Urothelium cell line (cell line): ENCODE data around the gene INTS2.
"Not testable (repeated sequence)": the region's sequence is repeated elsewhere in the genome, so short reads cannot be mapped to it uniquely, and the experiment has no call there.

Experiments used
- DNase-seq: peaks from one replicate; pipeline ENCODE4 v3.0.0; 2011; ENCODE audit warnings: low spot score, mixed read lengths
- FAIRE-seq: peaks from 2 replicates; lab custom pipeline; 2011; peaks lifted over from hg19 to GRCh38; lab: Jason Lieb, UNC

INTS2 gene

DNA sequence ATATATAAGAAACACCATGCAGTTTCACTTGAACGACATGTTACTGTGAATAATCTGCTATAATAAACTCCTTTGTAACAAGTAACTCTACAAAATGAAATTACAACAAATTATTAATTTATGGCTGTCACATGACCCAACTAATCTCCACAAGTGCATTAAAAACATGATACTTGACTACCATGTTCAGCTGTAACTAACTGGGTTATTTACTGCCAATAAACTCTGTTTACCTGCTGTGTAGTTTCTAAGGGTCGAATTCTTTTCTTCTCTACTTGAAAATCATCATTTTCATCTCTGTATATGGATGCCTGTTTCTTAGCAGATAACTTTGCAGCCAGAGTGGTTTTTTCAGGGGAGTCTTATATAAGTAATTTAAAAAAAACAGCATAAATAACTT lies 78.9 kb downstream of the INTS2 start:
- DNase-seq (no peak), FAIRE-seq (peak; percentile 46)

DNA sequence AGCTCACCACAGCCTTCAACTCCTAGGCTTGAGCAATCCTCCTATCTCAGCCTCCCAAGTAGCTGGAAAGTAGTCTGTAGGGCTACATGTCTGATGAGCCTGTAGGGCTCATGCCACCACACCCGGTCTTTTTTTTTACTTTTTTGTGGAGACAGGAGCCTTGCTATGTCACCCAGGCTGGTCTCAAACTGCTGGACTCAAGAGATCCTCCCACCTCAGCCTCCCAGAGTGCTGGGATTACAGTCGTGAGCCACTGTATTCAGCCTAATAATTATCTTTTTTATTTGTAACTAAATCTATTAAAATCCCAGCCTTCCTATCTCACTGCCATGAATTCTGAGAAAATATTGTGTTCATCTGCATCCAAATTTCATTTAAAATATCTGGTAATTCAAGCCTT lies 79.5 kb downstream of the INTS2 start:
- no peak for FAIRE-seq

DNA sequence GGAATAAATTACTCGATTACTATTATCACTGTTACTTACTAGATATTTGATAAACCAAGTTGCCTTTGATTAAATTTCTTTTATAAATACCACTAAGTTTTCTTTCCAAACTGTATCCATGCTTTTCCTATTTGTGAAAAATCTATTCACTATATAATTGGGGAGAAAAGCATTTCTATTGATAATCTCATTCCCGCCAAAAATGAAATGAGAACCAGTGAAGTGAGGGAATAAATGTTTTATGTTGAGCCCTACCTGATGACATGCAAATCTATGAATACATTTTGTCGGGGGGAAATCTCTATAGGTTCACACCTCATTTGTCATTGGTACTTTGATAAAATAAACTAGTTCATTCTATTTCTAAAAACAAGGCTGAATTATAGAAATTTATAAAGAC lies 80.1 kb downstream of the INTS2 start:
- FAIRE-seq: no peak
- DNase-seq: no peak

More for the DNA sequence above, 79.5 kb downstream of the INTS2 start:
- DNase-seq: no peak

DNA sequence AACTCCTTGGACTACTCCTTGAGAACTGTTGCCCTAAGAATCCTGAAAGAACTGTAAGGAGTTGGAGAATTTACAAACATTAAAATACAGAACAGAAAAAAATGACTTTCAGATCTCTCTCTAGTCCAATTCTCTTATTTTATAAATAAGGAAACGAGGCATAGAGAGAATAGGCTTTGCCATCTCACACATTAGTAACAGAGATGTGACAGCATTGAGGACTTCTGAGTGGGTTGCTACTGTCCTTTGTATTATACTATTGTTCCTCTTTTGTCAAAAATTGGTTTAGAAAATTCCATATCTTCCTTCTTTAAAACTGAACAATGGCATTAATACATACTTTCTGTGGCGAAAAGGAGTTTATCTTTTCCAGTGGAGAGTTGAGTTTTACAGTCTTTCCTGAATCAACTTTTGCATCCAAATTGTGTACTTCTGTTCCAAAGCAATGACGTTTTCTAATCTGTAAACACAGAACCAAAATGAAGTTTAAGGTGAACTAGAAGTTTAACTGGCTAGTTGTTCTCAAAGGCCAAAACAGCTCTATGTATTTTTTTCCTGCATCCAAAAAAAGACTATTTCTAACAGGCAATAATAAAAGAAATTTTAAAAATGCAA lies 80.9 kb downstream of the INTS2 start:
- FAIRE-seq: no peak
- DNase-seq: no peak

DNA sequence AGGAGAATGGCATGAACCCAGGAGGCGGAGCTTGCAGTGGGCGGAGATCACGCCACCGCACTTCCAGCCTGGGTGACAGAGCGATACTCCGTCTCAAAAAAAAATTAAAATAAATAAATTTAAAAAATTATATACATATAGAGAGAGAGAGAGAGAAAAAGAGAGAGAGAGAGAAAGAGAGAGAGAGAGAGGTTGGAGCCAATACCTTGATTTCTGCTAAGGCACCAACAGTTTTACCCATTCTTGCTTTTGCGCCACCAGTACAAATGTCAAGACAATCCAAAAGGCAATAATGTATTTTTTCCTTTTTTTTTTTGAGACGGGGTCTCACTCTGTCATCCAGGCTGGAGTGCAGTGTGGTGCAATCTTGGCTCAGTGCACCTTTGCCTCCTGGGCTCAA lies 81.7 kb downstream of the INTS2 start:
- no peak for FAIRE-seq

DNA sequence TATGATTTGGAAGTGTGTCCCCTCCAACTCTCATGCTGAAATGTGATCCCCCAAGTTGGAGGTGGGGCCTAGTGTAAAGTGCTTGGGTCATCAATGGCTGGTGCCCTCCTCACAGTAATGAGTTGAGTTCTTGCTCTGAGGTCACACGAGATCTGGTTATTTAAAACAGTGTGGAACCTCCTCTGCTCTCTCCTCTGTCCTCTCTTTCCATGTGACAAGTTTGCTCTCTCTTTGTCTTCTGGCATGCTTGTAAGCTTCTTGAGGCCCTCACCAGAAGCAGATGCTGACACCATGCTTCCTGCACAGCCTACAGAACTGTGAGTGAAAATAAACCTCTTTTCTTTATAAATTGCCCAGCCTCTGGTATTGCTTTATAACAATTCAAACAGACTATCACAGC lies 84.3 kb downstream of the INTS2 start:
- FAIRE-seq (no peak), DNase-seq (no peak)

More for the DNA sequence above, 81.7 kb downstream of the INTS2 start:
- no peak for DNase-seq

DNA sequence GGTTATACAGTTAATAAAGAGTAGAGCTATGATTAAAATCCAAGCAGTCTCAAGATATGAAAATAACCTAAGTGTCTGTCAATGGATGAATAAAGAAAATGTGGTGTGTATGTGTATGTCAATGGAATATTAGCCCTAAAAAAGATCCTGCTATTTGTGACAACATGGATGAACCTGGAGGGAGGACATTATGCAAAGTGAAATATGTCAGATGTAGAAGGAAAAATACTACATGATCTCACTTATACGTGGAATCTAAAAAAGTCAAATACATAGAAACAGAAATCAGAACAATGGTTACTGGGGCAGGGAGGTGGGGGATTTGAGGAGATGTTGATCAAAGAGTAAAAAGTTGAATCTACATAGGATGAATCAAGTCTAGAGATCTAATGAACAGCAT lies 84.9 kb downstream of the INTS2 start:
- no peak for DNase-seq
- no peak for FAIRE-seq

DNA sequence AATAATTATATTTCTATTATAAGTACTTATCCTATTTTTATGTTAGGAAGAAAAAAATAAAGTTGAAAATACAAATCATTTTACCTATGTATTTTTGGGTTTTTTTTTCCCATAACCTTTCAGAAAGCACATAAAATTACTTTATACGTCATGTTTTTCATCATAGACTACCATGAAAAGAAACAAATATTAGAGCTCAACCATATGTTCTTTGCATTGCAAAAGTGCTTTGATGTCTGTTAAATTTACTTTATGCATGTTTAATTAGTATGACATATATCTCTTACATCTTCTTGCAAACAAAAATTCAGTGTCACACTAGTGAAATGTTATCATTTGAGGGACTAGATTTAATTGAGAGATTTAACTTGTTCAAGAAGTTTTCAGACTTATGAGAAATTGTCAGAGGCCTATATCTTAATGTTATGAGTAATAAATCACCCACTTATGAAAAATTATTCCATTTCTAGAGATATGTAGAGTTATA lies 88.4 kb downstream of the INTS2 start:
- no peak for DNase-seq
- FAIRE-seq: no peak

DNA sequence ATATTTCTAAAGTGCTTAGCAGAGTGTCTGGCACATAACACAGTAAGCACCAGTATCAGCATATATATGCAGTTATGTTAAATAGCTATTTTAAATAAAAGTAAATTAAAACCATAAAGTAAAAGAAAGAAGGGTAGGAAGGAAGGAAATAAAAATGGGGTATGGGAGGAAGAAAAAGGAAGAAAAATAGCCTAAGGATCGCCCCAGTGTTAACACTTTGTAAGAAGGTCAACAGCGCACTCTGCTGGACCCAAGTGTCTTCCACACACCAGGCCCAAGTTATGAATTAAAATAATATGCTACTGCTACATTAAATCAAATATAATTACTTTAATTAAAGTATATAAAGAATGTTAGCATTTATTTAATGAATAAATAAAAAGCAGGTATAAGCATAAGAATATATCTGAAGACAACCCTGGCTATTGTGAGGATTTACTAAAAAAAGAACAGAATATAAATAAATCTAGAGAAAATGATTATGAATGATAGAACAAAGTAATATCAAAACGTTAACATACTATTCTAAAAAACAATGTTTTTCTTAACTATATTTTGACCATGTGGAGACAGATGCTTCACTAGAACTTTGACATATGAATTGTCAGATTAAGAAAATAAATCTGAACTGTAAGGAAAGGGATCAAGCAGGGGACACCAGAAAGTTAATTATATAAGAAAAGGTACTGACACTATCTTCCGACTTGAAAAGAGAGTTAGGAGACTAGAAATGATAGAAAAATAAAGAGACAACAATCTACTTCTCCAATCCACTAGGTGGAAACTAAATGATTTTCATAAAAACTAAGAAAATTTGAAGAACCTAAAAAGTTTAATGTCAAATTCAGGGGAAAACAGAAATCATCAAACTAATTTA lies 90.4 kb downstream of the INTS2 start:
- no peak for FAIRE-seq
- DNase-seq: peak; percentile 62

DNA sequence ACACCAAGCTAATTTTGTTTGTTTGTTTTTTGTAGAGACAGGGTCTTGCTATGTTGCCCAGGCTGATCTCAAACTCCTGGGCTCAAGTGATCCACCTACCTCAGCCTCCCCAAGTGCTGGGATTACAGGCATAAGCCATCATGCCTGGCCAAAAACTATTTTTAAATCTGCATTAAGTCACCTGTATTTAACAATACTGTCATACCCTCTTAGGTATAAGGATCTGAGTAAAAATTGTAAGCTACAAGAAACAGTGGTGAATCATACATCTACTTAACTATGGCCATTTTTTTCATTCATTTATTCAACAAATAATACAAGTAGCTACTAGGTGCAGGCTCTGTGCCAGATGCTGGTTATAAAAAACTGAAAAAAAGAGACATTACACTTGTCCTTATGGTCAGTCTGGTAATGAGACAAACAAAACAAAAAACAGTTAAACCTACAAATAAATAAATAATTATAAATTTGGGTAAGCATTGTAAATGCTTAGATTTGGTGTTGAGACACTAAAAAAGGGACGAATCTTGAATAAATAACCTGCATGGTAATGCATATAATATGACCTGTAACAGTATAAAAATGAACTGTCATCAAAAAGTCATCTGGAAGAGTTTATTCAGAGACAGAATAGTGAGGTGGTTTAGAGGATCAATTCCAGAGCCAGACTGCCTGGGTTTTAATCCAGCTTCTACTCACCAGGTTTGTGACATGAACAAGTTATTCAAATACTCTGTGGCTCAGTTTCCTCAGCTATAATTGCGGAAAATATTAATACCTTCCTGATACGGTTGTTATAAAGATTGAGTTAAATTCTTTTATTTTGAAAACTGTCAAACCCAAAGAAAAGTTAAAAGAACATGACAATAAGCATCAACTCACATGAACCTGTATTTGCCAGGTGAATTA lies 91.3 kb downstream of the INTS2 start:
- no peak for FAIRE-seq

DNA sequence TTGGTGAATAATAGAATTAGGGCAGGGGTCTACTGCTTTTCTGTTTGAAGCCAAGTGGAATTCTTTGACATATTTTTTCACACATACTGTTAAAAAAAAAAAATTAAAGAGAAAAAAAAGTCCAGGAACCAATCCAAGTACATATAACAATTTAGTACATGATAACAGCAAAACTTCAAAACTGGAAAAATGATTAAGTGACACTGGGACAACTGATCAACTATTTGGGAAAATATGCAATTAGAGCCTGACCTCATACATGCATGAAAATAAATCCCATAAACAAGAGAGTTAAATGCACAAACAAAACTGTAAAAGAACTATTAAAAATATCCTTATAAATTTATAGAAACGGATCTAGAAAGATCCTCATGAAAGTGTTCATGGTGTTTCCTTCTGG lies 92.2 kb downstream of the INTS2 start:
- FAIRE-seq: no peak
- no peak for DNase-seq

More for the DNA sequence above, 91.3 kb downstream of the INTS2 start:
- no peak for DNase-seq

DNA sequence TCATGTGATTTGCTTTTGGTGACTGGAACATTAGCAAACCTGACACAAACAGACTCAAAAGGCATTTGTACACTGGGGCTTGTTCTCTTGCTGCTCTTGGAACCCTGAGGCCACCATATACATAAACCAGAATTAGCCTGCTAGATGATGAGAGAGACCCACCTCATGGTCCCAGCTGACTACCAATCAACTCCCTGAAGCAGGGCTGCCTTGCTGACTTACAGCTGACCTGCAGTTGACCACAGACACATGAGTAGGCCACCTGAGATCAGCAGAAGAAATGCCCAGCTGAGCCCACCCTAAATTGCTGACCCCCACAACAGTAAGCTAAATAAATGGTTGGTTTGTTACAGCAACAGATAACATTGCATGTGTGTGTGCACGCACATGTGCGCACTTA lies 93.2 kb downstream of the INTS2 start:
- peak; percentile 80 for FAIRE-seq
- no peak for DNase-seq

DNA sequence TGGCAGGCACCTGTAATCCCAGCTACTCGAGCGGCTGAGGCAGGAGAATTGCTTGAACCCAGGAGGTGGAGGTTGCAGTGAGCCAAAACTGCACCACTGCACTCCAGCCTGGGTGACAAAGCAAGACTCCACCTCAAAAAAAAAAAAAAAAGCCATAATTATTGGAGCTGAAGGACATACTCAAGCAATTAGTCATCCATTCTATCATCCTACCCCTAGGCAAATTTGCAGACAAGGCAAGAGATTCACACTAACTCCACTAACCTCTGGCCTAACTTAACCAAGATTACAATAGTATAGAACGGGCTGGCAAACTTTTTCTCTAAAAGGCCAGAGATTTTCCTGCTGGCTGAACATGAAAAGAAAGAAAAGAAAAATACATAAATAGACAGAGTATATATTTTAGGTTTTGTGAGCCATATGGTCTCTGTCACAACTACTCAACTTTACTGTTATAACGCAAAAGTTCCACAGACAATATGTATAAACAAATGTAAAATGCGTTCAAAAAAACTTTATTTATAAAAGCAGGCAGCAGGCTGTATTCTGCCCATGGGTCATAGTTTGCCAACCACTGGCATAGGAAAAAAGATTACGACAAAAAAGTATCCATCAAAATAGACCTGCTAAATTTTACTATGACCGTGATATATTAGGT lies 94.1 kb downstream of the INTS2 start:
- DNase-seq (peak; percentile 84), FAIRE-seq (peak; percentile 20)

DNA sequence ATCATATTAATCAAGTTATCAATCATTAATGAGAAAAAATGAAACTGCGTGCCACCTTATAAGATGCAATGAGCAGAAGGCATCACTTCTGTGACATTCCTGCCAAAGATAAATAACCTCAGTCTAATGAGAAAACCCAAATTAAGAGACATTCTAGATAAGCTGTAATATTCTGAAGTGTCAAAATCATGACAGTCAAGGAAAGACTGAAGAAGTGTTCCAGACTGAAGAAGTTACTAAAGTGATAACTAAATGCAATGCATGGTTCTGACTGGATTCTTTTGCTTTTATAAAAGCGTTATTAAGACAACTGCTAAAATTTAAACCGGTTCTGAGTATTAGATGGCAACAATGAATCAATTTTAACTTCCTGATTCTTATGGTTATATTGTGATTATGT lies 95.3 kb downstream of the INTS2 start:
- no peak for DNase-seq
- no peak for FAIRE-seq

DNA sequence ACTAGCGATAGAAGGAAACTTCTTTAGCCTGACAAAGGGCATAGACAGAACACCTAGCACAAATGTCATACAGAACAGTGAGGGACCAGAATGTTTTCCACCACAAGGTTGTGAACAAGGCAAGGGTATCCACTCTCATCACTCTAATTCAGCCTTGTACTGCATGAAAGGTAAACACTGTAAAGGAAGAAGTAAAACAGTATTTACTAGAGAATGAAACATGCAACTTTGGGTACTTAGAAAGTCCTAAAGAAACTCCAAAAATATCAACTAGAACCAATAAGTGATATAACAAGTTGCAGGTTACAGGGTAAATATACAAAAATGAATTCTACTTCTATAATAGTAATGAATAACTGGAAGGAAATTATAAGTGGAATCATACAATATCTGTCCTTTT lies 96.7 kb downstream of the INTS2 start:
- no peak for FAIRE-seq

DNA sequence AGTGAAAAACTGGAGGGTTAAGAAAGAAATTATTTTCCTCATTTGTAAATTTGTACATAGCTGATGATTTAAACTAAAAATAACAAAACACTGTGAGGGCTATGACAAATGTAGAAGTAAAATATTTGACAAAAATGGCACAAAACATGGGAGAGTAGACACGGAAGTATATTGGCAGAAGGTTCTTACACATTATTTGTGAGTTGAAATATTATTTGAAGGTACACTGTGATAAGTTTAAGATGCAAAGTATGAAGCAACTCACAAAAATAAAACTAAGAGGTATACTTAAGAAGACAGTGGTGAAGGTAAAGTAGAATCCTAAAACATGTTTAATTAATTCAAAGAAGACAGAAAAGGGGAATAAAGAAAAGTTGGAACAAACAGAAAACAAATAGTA lies 99.1 kb downstream of the INTS2 start:
- no peak for DNase-seq
- no peak for FAIRE-seq

More for the DNA sequence above, 96.7 kb downstream of the INTS2 start:
- no peak for DNase-seq

DNA sequence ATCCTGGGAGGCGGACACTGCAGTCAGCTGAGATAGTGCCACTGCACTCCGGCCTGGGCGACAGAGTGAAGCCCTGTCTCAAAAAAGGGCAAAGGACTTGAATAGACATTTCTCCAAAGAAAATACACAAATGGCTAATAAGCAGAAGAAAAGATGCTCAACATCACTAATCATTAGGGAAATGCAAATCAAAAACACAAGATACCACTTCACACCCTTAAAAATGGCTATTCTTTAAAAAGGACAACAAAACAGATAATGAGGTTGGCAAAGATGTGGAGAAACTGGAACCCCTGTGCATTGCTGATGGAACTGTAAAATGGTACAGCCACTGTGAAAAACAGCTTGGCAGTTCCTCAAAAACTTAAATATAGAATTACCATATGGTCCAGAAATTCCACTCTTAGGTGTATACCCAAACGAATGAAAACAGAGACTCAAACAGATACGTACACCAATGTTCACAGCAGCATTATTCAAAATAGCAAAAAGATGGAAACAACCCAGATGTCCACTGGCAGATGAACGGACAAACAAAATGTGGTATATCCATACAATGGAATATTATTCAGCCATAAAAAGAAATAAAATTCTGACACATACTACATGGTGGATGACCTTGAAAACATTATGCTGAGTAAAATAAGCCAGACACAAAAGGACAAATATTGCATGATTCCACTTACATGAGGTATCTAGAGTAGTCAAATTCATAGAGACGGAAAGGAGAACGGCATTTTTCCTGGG lies 100.0 kb downstream of the INTS2 start:
- DNase-seq (no peak), FAIRE-seq (peak; percentile 48)

DNA sequence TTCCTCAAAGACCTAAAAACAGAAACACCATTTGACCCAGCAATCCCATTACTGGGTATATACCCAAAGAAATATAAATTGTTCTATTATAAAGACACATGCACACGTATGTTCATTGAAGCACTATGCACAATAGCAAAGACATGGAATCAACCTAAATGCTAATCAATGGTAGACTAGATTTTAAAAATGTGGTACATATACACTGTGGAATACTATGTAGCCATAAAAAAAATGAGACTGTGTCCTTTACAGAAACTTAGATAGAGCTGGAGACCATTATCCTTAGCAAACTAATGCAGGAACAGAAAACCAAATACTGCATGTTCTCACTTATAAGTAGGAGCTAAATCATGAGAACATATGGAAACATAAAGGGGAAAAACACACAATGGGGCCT lies 100.9 kb downstream of the INTS2 start:
- not testable (repeated sequence) for FAIRE-seq, DNase-seq

DNA sequence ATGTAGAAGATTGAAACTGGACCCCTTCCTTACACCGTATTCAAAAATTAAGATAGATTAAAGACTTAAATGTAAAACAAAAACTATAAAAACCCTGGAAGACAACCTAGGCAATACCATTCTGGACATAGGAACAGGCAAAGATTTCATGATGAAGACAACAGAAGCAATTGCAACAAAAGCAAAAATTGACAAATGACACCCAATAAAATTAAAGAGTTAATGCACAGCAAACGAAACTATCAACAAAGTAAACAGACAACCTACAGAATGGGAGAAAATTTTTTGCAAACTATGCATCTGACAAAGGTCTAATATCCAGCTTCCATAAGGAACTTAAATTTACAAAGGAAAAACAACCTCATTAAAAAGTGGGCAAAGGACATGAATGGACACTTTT lies 101.6 kb downstream of the INTS2 start:
- not testable (repeated sequence) for DNase-seq, FAIRE-seq
